ENCODE data around the gene CKAP5.
A peak's percentile ranks its signal among the peaks of the same experiment; 100 is the strongest.

Gene CKAP5

DNA sequence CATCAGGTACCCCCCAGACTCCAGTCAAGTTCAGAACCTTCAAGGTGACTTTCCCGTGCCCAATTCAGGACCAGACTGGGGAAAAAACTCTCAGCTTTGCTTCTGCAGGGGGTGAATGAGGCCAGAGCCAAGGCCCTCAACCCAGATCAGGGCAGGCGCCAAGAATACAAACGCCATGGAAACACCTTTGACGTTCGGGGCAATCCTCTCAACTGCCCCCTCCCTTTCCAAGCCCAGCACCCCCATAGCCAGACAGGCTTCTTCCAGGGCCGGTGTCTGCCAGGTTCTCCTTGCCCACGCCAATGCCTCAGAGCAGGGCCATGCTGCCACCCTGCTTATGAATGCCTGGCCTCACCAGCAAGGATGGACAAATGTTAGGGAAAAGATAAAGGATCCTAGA, 151.5 kb downstream of the CKAP5 start:
- TF ChIP-seq, protein P1, sequence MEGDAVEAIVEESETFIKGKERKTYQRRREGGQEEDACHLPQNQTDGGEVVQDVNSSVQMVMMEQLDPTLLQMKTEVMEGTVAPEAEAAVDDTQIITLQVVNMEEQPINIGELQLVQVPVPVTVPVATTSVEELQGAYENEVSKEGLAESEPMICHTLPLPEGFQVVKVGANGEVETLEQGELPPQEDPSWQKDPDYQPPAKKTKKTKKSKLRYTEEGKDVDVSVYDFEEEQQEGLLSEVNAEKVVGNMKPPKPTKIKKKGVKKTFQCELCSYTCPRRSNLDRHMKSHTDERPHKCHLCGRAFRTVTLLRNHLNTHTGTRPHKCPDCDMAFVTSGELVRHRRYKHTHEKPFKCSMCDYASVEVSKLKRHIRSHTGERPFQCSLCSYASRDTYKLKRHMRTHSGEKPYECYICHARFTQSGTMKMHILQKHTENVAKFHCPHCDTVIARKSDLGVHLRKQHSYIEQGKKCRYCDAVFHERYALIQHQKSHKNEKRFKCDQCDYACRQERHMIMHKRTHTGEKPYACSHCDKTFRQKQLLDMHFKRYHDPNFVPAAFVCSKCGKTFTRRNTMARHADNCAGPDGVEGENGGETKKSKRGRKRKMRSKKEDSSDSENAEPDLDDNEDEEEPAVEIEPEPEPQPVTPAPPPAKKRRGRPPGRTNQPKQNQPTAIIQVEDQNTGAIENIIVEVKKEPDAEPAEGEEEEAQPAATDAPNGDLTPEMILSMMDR (IDR thresholded peaks at IDR 0.05; ENCODE audit: insufficient read depth, low read depth, low read length, missing control alignments), result no peak
- no peak overlapping the region for H3K4me3 ChIP-seq (ENCODE audit: low read length)
- DNase-seq (ENCODE audit: low read depth), result no peak

DNA sequence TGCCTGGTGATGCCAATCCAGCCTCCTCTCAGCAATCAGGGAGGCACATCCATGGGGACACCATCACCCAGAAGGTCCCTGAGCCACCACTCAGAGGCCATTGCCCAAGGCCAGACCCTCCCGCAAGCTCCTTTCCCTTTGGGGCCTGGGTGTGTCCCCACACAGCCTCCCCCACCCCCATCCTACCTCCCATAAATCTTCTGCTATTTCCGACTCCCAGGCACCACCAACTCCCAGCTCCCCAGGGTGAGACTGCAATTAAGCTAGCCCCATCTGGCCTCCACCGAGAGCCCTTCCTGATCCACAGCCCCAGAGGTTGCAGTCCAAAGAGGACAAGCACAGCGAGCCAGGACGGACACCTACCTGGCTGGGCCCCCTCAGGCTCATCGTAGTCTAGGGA, 152.0 kb downstream of the CKAP5 start:
- H3K4me3 ChIP-seq (ENCODE audit: low read length), result no peak overlapping the region
- DNase-seq (ENCODE audit: low read depth), result no peak
- TF ChIP-seq, protein P1 (IDR thresholded peaks at IDR 0.05; ENCODE audit: insufficient read depth, low read depth, low read length, missing control alignments), result no peak

DNA sequence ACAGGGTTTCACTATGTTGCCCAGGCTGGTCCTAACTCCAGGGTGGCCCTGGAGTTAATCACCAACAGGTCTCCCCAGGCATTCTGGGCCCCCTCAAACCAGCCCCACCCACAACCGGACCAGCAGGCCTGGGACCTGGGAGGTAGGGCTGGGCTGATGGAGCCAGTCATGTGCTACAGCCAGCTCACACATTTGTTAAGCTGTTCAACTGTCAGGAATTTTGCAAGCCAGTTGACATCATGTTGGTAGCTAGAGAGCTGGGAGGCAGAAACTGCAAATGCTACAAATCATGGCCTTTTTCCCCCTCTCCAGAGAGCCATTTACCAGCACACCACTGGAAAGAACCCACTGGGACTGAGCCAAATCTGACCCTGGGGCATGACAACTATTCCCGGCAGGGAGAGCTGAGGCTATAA, 152.5 kb downstream of the CKAP5 start:
- DNase-seq (ENCODE audit: low read depth), result peak; percentile 93
- TF ChIP-seq, protein P1 (IDR thresholded peaks at IDR 0.05; ENCODE audit: insufficient read depth, low read depth, low read length, missing control alignments), result no peak
- H3K4me3 ChIP-seq (ENCODE audit: low read length), result no peak overlapping the region
